NCI-H1694 (cell line): Measurements from ENCODE around the gene RNF214.
"Not testable (repeated sequence)": the region's sequence is repeated elsewhere in the genome, so short reads cannot be mapped to it uniquely, and the experiment has no call there.

Source experiments
- DNase-seq: peaks from one replicate; lab custom pipeline; 2025; lab: John Stamatoyannopoulos, UW

The RNF214 gene

GRCh38 chr11:117315285-117316196, 83.1 kb downstream of the RNF214 start:
- DNase-seq = no peak

GRCh38 chr11:117316197-117316961, 83.9 kb downstream of the RNF214 start, which contains the start of gene BACE1:
Gene BACE1 (minus strand): TSS chr11:117316256. CDS start chr11:117315795, 461 bp downstream.
- peak; percentile 25 for DNase-seq

GRCh38 chr11:117318738-117319137, 86.3 kb downstream of the RNF214 start:
- DNase-seq = no peak

GRCh38 chr11:117319214-117319840, 86.9 kb downstream of the RNF214 start:
- DNase-seq = no peak

- not testable (repeated sequence) for DNase-seq
Measured at GRCh38 chr11:117327255-117327566, 94.7 kb downstream of the RNF214 start.

- DNase-seq = peak; percentile 58
Measured at GRCh38 chr11:117327567-117328374, 95.3 kb downstream of the RNF214 start, which contains the start of gene CEP164. Gene CEP164 (plus strand): TSS chr11:117327854. CDS start chr11:117338587, 10,733 bp downstream.

GRCh38 chr11:117328375-117329010, 96.0 kb downstream of the RNF214 start:
- DNase-seq = no peak

GRCh38 chr11:117332843-117333242, 100.4 kb downstream of the RNF214 start:
- no peak for DNase-seq

- DNase-seq = no peak
Measured at GRCh38 chr11:117333917-117334316, 101.4 kb downstream of the RNF214 start.

- no peak for DNase-seq
Measured at GRCh38 chr11:117334896-117335295, 102.4 kb downstream of the RNF214 start.

- DNase-seq = no peak
Measured at GRCh38 chr11:117335399-117335798, 102.9 kb downstream of the RNF214 start.
